AG04450 (cell line): ENCODE results near the gene TEK. TPM values are rescaled to one million over a fixed set of nuclear protein-coding genes. Genes with fewer than 3 reads are reported as not detected.

ENCODE experiments used
- CTCF ChIA-PET: fragments of 300-600, 350-600 bp; formaldehyde crosslinking; extraction: SDS; loops from one replicate; lab custom pipeline; 2022; ENCODE audit warnings: antibody characterized with exemption, inconsistent platforms; lab: Charles Lee
- POLR2A ChIA-PET: fragments of 350-600 bp; formaldehyde crosslinking; extraction: SDS; loops from one replicate; lab custom pipeline; 2021; ENCODE audit warnings: antibody characterized with exemption, inconsistent platforms; lab: Yijun Ruan, JAX
- DNase-seq: peaks from one replicate; pipeline ENCODE4 v3.0.0-alpha.2; 2011; ENCODE audit warnings: low read depth, low spot score
- H3K27ac ChIP-seq: one replicate; pipeline ENCODE4 v1.5.1; 2012; ENCODE audit warnings: low read depth, low read length, control low read depth
- H3K27me3 ChIP-seq: one replicate; pipeline ENCODE4 v1.6.0; 2012; ENCODE audit warnings: low read length; ENCODE audit not compliant: control insufficient read depth, insufficient read depth
- H3K4me3 ChIP-seq: 2 replicates; pipeline ENCODE4 v1.5.1; 2011; ENCODE audit warnings: mild to moderate bottlenecking, low read depth, low read length, control low read depth
- H3K9me3 ChIP-seq: 2 replicates; pipeline ENCODE4 v1.5.1; 2012; ENCODE audit warnings: low read length; ENCODE audit not compliant: control insufficient read depth, insufficient read depth
- CTCF ChIP-seq: IDR thresholded peaks from 2 replicates; pipeline ENCODE4 v1.5.1; 2011; ENCODE audit warnings: low read depth, low read length, control low read depth, inconsistent platforms
- polyA minus RNA-seq: library from RNA; depleted of rRNA, polyadenylated mRNA; stranded (reverse); fragments of >200 nt; gene quantifications from 2 replicates; pipeline ENCODE4 v1.2.3, GENCODE V29; 2011; rRNA and poly(A)+ RNA removed
- polyA plus RNA-seq: library from polyadenylated mRNA; depleted of rRNA; stranded (reverse); fragments of >200 nt; gene quantifications from 2 replicates; pipeline ENCODE4 v1.2.3, GENCODE V29; 2011; rRNA removed

TEK gene
- polyA plus RNA-seq (34.6 and 35.2 TPM in 2 replicates), polyA minus RNA-seq (36.9 and 41.7 TPM in 2 replicates)

- H3K4me3 ChIP-seq: peak within 1 kb of the TSS; percentile 57
- no peak for DNase-seq
- H3K27ac ChIP-seq: peak within 1 kb of the TSS; percentile 25
- TF ChIP-seq CTCF: no peak
- H3K9me3 ChIP-seq: no peaks in the 10 kb centered on the region
- CTCF ChIA-PET: interaction anchor here (0.7 kb wide), 1 partner anchor 15 kb away, joined by 4 read pairs; no protein-coding TSS in a partner anchor
- POLR2A ChIA-PET: interaction anchor here (2.2 kb wide), 1 partner anchor 16 kb away, joined by 8 read pairs; no protein-coding TSS in a partner anchor
- no peaks in the 10 kb centered on the region for H3K27me3 ChIP-seq
Observed at GRCh38 chr9:27108981-27109541, at the start of gene TEK. TEK (plus strand) TSS chr9:27109225; CDS start chr9:27109591, 366 bp downstream.

GRCh38 chr9:27059412-27059811, 49.6 kb upstream of the TEK start:
- Histone ChIP-seq H3K27ac (no peak overlapping the region), H3K4me3 (no peak overlapping the region), H3K9me3 (no peaks in the 10 kb centered on the region), H3K27me3 (no peaks in the 10 kb centered on the region)
- CTCF ChIA-PET: no interaction called here
- TF ChIP-seq CTCF: no peak
- no peak for DNase-seq
- POLR2A ChIA-PET: no interaction called here

GRCh38 chr9:27059907-27060306, 49.1 kb upstream of the TEK start:
- TF ChIP-seq CTCF: no peak
- ChIA-PET POLR2A (no interaction called here), CTCF (no interaction called here)
- Histone ChIP-seq H3K4me3 (no peak overlapping the region), H3K27me3 (no peaks in the 10 kb centered on the region), H3K9me3 (no peaks in the 10 kb centered on the region), H3K27ac (no peak overlapping the region)
- DNase-seq: no peak

GRCh38 chr9:27065288-27065687, 43.7 kb upstream of the TEK start:
- no peak for TF ChIP-seq CTCF
- POLR2A ChIA-PET: no interaction called here
- CTCF ChIA-PET: no interaction called here

GRCh38 chr9:27073841-27074728, 34.9 kb upstream of the TEK start:
- H3K9me3 ChIP-seq: no peaks in the 10 kb centered on the region; the same call in 1 of the 2 replicates
- DNase-seq: no peak

More at GRCh38 chr9:27065288-27065687, 43.7 kb upstream of the TEK start:
- no peak for DNase-seq
- H3K9me3 ChIP-seq: no peaks in the 10 kb centered on the region
- H3K27ac ChIP-seq: no peak overlapping the region
- H3K4me3 ChIP-seq: no peak overlapping the region
- H3K27me3 ChIP-seq: no peaks in the 10 kb centered on the region

More at GRCh38 chr9:27073841-27074728, 34.9 kb upstream of the TEK start:
- H3K27ac ChIP-seq: no peak overlapping the region
- TF ChIP-seq CTCF: no peak
- ChIA-PET POLR2A (no interaction called here), CTCF (no interaction called here)
- H3K4me3 ChIP-seq: no peak overlapping the region
- H3K27me3 ChIP-seq: no peaks in the 10 kb centered on the region
